ENCODE results near the gene F2RL1. TPM values are rescaled to one million over a fixed set of nuclear protein-coding genes. Genes with fewer than 3 reads are reported as not detected.

Gene F2RL1
- total RNA-seq, 2 experiments from 2014 or later = not detected

DNA sequence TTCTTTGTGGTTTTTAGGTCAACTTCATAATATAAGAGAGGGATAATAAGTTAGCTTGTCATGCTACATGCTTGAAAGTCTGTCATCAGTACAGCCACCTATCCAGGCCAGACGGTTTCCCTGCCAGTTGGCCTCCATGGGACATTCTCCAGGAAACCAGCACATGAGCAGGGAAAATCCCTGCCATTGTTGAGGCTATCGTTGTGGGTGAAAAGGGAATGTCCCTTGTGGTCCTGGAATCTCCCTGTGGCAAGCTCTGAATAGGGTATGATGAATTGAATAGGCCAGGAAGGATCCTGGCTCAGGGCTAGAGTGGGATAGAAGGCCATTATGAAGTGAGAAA is 12.3 kb downstream of the F2RL1 start:
- H3K9me3 ChIP-seq (ENCODE audit: low read length) = no peaks in the 10 kb centered on the region
- no peak overlapping the region for H3K4me2 ChIP-seq (ENCODE audit: low read length)
- CTCF ChIA-PET (ENCODE audit: unreplicated experiment) = no interaction called here
- no peaks in the 10 kb centered on the region for H4K20me1 ChIP-seq (ENCODE audit: insufficient read depth, low read length)
- intact Hi-C loops (cut with micrococcal nuclease; ENCODE audit: unreplicated experiment) = no loop called here
- no peak for DNase-seq (ENCODE audit: low spot score)
- no peak overlapping the region for H3K27ac ChIP-seq (ENCODE audit: low read depth, low read length, poor library complexity, severe bottlenecking)
- no TSS peak for BruUV-seq (replicated peaks)
- POLR2A ChIA-PET = no interaction called here
- no peaks in the 10 kb centered on the region for H3K36me3 ChIP-seq (ENCODE audit: insufficient read depth, low read length)
- no peaks in the 10 kb centered on the region for H3K79me2 ChIP-seq (ENCODE audit: insufficient read depth, low read depth, low read length)
- no peaks in the 10 kb centered on the region for H3K4me1 ChIP-seq (ENCODE audit: insufficient read depth, low read length, poor library complexity, severe bottlenecking)
- TF ChIP-seq, protein P1, sequence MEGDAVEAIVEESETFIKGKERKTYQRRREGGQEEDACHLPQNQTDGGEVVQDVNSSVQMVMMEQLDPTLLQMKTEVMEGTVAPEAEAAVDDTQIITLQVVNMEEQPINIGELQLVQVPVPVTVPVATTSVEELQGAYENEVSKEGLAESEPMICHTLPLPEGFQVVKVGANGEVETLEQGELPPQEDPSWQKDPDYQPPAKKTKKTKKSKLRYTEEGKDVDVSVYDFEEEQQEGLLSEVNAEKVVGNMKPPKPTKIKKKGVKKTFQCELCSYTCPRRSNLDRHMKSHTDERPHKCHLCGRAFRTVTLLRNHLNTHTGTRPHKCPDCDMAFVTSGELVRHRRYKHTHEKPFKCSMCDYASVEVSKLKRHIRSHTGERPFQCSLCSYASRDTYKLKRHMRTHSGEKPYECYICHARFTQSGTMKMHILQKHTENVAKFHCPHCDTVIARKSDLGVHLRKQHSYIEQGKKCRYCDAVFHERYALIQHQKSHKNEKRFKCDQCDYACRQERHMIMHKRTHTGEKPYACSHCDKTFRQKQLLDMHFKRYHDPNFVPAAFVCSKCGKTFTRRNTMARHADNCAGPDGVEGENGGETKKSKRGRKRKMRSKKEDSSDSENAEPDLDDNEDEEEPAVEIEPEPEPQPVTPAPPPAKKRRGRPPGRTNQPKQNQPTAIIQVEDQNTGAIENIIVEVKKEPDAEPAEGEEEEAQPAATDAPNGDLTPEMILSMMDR (conservative IDR thresholded peaks at IDR 0.05; ENCODE audit: low read length) = no peak
- no peak for TF ChIP-seq EZH2phosphoT487 (IDR thresholded peaks at IDR 0.05; ENCODE audit: borderline replicate concordance, low read depth, low read length)
- H3K9me2 ChIP-seq (ENCODE audit: insufficient read depth, low read length) = no peaks in the 10 kb centered on the region
- H3K4me3 ChIP-seq (ENCODE audit: low read depth, low read length, poor library complexity, severe bottlenecking) = no peak overlapping the region
- H2AFZ ChIP-seq (ENCODE audit: low read length) = no peak overlapping the region

DNA sequence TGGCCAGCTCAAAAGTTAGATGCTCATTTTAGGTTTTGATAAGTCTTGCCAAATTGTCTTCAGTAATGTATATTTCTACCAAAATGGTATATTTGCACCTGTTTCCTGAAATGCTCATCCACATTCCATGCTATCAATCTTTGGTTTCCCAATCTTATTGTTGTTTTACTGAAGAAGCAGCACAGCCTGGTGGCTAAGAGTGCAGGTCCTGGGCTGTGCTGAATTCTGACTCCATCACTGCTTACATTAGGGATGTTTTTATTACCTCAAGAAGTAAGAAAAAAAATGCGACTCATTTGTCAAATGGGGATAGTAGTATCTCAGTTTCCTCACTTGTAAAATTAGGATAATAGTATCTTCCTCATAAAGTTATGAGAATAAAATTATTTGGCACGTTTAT is 17.4 kb downstream of the F2RL1 start:
- no peaks in the 10 kb centered on the region for H3K4me1 ChIP-seq (ENCODE audit: insufficient read depth, low read length, poor library complexity, severe bottlenecking)
- CTCF ChIA-PET (ENCODE audit: unreplicated experiment) = no interaction called here
- no peaks in the 10 kb centered on the region for H3K9me3 ChIP-seq (ENCODE audit: low read length)
- H3K27ac ChIP-seq (ENCODE audit: low read depth, low read length, poor library complexity, severe bottlenecking) = no peak overlapping the region
- TF ChIP-seq, protein P1 (conservative IDR thresholded peaks at IDR 0.05; ENCODE audit: low read length) = no peak
- no peak for TF ChIP-seq EZH2phosphoT487 (IDR thresholded peaks at IDR 0.05; ENCODE audit: borderline replicate concordance, low read depth, low read length)
- no peak overlapping the region for H2AFZ ChIP-seq (ENCODE audit: low read length)
- no peak overlapping the region for H3K4me2 ChIP-seq (ENCODE audit: low read length)
- H4K20me1 ChIP-seq (ENCODE audit: insufficient read depth, low read length) = no peaks in the 10 kb centered on the region
- H3K4me3 ChIP-seq (ENCODE audit: low read depth, low read length, poor library complexity, severe bottlenecking) = no peak overlapping the region
- POLR2A ChIA-PET = no interaction called here
- DNase-seq (ENCODE audit: low spot score) = no peak
- BruUV-seq (replicated peaks) = no TSS peak
- no peaks in the 10 kb centered on the region for H3K9me2 ChIP-seq (ENCODE audit: insufficient read depth, low read length)
- intact Hi-C loops (cut with micrococcal nuclease; ENCODE audit: unreplicated experiment) = no loop called here
- H3K79me2 ChIP-seq (ENCODE audit: insufficient read depth, low read depth, low read length) = no peaks in the 10 kb centered on the region
- no peaks in the 10 kb centered on the region for H3K36me3 ChIP-seq (ENCODE audit: insufficient read depth, low read length)

DNA sequence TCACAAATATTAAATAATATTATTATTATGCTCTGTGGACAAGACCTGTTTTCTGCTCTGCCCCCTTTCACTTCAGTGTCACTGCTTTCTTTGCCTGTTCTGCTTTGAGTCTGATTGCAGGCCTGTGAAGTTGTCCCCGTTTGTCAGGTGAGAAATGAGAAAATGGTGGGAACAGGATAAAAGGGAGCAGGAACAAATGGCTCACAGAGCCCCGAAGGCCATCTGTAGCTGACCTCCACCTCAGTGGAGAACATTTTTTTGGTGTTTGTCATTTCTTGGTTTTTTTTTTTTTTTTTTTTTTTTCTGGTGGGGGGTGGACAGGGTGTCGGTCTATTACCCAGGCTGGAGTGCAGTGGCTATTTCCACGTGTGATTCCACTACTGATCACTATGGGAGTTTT is 17.8 kb downstream of the F2RL1 start:
- no peaks in the 10 kb centered on the region for H3K9me3 ChIP-seq (ENCODE audit: low read length)
- TF ChIP-seq, protein P1 (conservative IDR thresholded peaks at IDR 0.05; ENCODE audit: low read length) = no peak
- TF ChIP-seq EZH2phosphoT487 (IDR thresholded peaks at IDR 0.05; ENCODE audit: borderline replicate concordance, low read depth, low read length) = no peak
- no peaks in the 10 kb centered on the region for H3K9me2 ChIP-seq (ENCODE audit: insufficient read depth, low read length)
- no TSS peak for BruUV-seq (replicated peaks)
- intact Hi-C loops (cut with micrococcal nuclease; ENCODE audit: unreplicated experiment) = no loop called here
- POLR2A ChIA-PET = no interaction called here
- no peaks in the 10 kb centered on the region for H4K20me1 ChIP-seq (ENCODE audit: insufficient read depth, low read length)
- H3K4me3 ChIP-seq (ENCODE audit: low read depth, low read length, poor library complexity, severe bottlenecking) = no peak overlapping the region
- CTCF ChIA-PET (ENCODE audit: unreplicated experiment) = no interaction called here
- DNase-seq (ENCODE audit: low spot score) = no peak
- H3K27ac ChIP-seq (ENCODE audit: low read depth, low read length, poor library complexity, severe bottlenecking) = no peak overlapping the region
- H2AFZ ChIP-seq (ENCODE audit: low read length) = no peak overlapping the region
- H3K4me2 ChIP-seq (ENCODE audit: low read length) = no peak overlapping the region
- no peaks in the 10 kb centered on the region for H3K4me1 ChIP-seq (ENCODE audit: insufficient read depth, low read length, poor library complexity, severe bottlenecking)
- no peaks in the 10 kb centered on the region for H3K36me3 ChIP-seq (ENCODE audit: insufficient read depth, low read length)
- no peaks in the 10 kb centered on the region for H3K79me2 ChIP-seq (ENCODE audit: insufficient read depth, low read depth, low read length)
